HG02981 (cell line): ENCODE results near the gene HOXD8.

Source experiments
- ATAC-seq: cut with Tn5 transposase; IDR thresholded peaks from one replicate; pipeline ENCODE4 v1.9.1; 2021; ENCODE audit warnings: mild to moderate bottlenecking, moderate library complexity; ENCODE audit not compliant: unreplicated experiment

HOXD8 gene

DNA sequence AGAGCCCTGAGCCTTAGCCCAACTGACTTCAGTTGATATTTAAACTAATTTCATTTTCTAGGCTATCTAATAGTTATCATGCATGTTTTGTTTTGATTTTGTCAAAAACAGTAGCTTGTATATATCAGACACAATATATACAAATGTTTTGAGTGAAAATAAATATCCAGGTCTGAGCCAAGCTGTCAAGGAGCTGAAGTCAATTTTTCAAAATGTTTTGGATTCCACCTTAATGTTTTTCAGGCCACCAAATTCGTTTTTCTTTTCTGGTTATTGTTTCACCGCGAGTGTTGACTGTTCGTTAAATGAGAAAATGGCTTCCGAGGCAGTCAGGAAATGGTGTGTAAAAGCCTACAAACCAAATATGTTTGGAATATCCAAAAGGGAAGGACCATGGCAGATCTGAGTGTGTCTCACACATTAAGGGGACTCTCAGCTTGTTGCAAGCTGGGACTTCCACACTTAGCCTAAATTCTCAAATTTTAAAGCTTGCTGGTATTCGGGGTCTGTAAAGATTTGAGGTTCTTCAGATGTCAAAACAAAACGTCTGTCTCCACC lies 27.1 kb upstream of the HOXD8 start:
- no peak for ATAC-seq

GRCh38 chr2:176103194-176103593 lies 26.3 kb upstream of the HOXD8 start:
- no peak for ATAC-seq

DNA sequence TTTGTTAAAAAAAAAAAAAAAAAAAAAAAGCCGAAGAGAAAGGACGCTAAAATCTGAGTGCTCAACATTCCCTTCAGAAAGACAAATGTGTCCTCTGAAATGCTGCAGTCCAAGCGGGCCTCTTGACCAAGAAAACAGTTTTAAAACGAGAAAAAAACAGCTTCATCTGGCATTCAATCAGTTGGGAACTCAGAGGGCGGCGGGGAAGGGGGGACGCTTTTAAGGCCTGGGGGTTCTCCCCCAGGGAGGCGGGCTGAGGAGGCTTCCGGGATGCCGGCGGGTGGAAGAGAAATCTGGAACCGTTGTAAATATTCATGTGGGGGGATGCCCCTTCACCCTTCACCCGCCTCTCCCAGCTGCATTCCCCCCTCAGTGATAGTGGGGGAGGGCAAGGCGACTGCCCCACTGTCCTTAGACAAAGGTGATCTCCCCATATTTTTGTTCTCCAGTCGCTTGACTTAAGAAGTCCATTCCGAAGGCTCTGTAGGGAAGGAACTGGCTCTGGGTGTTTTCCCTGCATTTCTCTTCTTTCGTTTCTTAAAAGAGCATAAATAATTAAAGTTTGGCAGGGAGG lies 25.7 kb upstream of the HOXD8 start:
- no peak for ATAC-seq

- no peak for ATAC-seq
These were observed 25.0 kb upstream of the HOXD8 start for GRCh38 chr2:176104316-176105077.

GRCh38 chr2:176105078-176105729 lies 24.3 kb upstream of the HOXD8 start:
- ATAC-seq: no peak

DNA sequence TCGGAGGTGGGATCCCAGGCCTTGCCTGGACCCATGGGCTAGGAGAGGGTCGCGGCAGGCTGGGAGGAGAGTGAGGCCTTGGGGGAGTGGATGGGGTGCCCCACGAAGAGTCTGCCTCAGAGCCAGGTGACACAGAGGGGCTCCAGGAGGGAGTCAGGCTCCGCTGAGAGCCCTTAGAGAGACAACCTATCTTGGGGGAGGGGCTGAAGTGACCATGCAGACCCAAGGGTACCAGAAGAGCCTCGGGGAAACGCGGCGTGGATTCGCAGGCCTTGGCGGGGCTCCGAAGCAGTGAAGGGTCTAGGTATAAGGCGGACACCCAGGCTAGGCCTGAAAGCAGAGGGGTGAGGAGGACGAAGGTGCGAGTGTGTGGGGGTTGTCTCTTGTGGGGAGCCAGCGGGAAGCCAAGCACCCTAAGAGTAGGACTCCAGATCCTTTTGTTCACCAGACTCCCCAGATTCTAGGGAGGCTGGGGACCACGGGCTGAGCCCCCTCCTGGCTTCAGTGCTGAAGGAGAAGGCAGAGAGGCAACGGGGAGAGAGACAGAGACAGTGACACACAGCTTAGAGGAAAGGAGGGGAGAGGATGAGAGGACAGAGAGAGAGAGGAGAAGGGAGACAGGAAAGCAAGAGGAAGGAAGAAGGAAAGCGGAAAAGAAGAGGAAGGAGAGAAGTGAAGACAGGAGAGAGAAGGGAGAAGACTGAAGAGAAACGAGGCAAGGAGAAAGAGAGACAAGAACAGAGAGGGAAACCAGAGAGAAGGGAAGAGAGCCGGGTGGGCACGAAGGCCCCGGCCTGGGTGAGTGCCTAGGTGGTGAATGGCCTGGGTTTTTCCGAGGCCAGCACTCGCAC lies 23.6 kb upstream of the HOXD8 start:
- no peak for ATAC-seq

DNA sequence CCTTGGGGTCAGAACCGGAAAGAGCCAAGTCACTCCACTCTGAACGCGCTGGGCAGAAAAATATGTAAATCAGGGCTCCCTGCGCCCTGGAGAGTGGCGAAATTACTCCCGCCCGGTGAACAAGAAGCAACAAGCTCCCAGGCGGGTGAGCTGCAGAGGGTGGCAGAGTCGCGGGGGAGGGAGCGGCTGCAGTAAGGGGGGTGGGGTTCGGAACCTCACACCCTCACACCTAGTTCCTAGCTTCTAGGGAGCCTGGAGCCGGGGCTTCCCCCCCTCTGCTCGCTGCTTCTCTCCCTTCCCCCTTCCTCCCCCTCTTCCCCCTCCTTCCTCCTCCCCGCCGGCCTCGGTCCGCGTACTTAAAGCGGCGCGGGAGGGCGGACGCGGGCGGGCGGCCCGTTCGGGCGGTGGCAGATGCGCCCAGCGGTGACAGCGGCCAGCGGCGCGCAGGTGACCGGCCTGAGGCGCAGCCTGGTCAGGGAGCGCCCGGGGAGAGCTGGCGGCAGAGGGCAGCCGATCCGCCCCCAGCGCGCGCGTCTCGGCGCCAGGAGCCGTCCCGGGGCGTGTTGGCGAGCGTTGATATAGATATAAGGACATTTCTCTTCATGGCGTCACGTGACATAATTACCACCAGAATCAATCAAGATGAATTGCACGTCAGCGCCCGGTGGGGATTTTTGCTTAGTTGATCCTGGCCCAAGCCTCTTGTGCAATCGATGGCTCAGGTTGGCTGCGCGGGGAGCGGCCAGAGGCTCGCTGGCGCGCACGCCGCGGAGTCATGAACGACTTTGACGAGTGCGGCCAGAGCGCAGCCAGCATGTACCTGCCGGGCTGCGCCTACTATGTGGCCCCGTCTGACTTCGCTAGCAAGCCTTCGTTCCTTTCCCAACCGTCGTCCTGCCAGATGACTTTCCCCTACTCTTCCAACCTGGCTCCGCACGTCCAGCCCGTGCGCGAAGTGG lies 22.6 kb upstream of the HOXD8 start, which contains the start of gene HOXD11:
Gene HOXD11, plus strand, starts transcription at position 700 of the 959 bp plus-strand sequence. Its CDS starts 76 bp downstream, at position 776.
- ATAC-seq: no peak

- no peak for ATAC-seq
These were observed 21.7 kb upstream of the HOXD8 start for GRCh38 chr2:176107731-176108181.

- no peak for ATAC-seq
These were observed 20.2 kb upstream of the HOXD8 start for GRCh38 chr2:176109192-176109901.

DNA sequence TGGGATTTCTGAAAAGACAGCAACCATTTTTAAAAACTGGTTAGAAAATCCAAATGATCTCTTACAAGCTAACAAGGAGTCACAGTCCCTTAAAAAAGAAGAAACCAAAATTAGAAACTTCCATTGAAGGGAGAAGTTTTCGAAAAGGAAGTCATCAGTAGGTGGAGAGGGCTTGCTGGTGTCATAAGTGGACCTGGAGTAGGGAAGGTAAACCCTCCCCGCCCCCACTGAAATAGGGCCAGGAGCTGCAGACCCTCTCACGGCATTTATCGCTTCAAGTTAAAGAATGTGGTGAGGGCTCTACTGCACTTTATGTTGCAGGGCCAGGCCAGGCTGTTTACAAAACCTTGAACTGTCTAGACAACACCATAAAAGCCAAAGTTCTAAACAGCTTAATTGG lies 19.6 kb upstream of the HOXD8 start:
- ATAC-seq: no peak

DNA sequence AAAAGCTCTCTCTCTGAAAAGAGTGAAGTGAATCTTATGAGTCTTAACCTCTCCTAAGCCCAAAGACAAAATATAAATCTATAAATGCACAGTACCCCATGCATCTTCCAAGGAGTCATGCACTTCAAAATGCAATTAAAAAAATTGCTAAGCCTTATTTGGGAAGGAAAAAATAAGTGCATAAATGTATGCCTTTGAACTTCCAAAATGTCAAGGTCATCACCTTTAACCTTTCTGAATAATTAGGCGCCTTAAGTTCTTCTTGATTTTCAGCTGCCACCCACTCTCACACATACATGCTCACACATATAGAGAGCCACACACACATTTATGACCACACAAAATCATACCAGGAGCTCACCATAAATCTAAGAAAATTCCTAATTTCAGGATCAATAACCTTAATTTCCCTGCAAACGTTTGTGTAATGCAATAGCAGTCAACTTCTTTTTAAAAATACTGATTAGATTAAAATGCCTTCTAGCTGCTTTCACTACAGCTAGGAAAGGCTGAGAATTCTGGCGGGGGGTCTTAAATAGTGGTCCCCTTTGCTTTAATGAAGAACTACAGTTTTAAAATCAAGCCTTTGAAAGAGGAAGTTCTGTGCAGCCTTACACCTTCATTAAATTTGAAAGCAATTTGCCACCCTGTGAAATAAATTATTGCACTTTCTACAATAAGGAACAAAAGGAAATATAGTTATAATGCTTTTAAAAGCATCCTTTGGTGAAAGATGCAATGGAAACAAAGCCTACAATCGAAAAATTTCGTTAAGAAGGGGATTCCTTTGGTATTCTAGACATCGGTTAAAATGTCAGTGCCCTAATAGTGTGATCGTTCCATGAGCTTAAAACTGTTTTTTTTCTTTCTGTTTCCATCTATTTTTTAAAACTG lies 18.8 kb upstream of the HOXD8 start:
- ATAC-seq: no peak

DNA sequence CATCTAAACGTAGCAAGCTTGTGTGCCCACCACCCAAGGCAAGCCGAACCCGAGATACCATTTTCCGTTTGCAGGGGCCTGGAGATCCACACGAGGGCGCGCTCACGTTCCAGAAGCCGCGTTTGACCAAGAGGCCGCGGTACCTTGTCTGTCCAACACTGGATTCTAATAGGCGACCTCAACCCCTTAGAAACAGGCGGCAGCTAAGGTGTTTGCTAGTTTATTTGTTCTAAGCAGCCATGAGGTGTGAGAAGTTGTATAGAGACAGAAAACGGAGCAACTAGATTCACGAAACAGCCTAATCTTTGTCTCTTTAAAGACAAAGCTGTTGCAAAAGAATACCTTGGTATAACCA lies 18.2 kb upstream of the HOXD8 start:
- no peak for ATAC-seq

DNA sequence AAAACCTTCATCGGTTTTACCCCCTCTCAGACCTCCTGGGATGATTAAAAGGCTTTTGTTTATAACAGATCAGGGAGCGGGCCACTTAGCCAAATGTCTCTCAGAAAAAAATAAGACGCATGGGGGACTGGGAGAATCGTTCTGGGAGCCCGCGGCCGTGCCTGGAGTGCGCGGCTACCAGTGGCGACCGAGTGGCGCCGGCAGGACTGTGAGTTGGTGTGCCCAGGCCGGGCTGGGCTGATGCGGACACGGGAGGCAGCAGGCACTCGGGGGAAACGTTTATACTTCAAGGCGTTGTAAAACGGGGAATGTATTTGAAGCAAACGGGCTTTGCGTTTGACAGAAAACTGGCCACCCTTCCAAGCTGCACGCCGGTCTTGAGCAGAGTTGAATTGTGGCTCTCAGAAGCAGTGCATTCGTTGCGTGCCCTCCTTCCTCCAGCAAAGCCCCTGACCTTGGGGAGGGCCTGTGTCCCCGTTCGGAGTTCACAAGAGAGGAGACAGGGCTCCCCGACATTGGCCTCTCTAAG lies 17.6 kb upstream of the HOXD8 start:
- no peak for ATAC-seq

DNA sequence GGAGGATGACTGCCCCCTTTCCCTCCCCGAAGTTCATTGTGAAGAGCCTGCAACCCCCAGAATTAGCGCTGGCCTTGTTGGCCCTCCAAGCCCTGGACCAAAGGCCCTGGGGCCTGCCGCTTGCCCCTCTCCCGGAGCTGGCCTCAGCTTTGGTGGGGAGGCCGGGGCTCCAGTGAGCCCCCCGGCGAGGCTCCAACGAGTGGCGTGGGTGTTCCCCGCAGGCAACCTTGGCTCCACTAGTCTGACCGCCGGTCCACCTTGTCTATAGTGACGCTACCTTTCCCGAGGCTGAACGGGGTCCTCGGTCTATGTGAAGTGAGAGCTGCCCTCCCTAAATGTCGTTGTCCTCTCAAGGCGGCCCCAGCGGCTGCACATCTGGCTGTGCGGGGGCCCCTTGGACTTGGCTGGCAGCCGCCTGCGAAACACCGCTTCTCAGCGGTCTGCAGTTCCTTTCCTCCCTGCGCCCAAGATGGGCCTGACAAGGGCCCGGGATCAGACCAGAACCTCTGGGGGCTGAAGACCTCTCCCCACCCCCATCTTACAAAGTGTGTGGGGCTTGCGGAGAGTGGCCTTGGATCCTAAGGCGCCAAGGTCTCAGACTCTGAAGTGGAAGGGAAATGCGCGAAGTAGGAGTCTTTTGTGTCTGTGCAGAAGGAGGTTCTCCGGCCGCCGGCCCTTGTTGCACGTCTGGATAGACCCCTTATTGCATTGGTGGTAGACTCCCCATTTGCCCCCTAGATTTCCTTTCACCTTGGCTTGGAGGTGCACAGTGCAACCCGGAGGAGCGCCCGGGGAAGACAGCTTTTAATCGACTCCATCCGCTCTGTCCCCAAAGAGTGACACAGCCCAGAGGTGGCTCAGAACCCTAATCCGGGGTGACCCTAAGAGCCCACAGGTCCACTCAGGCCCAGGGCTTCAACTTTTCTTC lies 16.9 kb upstream of the HOXD8 start:
- ATAC-seq: no peak

GRCh38 chr2:176114120-176114929 lies 15.2 kb upstream of the HOXD8 start:
- no peak for ATAC-seq
